ENCODE data around the gene TM4SF5.
A peak's percentile ranks its signal among the peaks of the same experiment; 100 is the strongest.

Gene TM4SF5

DNA sequence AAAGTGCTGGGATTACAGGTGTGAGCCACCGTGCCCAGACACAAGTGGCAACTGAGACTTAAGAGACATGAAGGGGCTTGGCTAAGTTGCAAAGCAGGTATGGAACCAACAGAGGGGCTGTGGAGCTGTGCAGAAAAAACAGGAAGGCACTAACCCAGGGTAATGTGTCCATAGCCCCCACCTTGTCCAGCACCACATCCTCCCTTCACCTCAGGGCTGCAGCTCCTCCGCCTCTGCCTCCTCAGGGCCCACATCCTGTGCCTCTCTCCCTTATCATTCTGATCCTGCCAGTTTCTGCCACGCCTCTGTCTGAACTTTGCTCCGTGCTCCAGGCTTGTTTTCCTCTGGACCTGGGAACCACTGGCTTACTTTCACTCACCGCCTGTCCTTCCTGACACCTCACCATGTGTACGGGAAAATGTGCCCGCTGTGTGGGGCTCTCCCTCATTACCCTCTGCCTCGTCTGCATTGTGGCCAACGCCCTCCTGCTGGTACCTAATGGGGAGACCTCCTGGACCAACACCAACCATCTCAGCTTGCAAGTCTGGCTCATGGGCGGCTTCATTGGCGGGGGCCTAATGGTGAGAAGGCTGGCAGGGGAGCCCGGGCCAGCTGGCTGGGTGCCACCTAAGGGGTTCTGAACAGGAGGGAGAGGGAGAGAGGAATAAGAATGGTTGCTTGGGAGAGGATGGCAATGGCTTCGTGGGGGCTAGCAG, at the start of gene TM4SF5:
TM4SF5 (plus strand) TSS at position 368 of the 716 bp plus-strand sequence; CDS start at position 405, 37 bp downstream.
- DNase-seq, result no peak
- intact Hi-C loops (cut with DNase I), result no loop called here

GRCh38 chr17:4722678-4723240, 48.9 kb upstream of the TM4SF5 start:
- intact Hi-C loops (cut with DNase I), result no loop called here
- peak in 1 of 10 donors; percentile 22 for DNase-seq

GRCh38 chr17:4724650-4725049, 47.0 kb upstream of the TM4SF5 start:
- intact Hi-C loops (cut with DNase I), result loop anchor here (5.0 kb wide), 1 partner anchor 163 kb away; no protein-coding TSS in a partner anchor
- DNase-seq, result no peak

DNA sequence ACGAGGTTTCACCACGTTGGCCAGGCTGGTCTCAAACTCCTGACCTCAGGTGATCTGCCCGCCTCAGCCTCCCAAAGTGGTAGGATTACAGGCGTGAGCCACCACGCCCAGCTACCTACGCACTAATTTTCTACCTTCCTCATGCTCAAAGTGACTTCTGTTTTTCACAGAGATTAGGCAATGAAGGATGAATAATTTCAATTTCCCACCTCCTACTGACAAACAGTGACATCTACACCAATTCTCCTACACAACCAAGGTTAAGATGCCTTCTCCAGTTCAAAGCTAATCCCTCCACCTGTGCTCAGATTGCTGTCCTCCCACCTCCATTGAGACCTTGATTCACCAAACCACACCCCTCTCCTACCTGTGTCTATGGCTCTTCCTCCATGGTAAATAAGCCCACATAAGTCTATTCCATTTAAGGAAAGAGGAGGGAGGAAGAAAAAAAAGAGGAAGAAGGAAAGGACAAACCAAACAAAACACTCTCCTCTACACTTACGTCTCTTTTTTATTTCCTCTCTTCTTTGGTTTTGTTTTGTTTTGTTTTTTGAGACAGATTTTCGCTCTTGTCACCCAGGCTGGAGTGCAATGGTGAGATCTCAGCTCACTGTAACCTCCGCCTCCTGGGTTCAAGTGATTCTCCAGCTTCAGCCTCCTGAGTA, 45.9 kb upstream of the TM4SF5 start:
- no peak for DNase-seq
- intact Hi-C loops (cut with DNase I), result loop anchor here (5.0 kb wide), 1 partner anchor 162 kb away; no protein-coding TSS in a partner anchor

DNA sequence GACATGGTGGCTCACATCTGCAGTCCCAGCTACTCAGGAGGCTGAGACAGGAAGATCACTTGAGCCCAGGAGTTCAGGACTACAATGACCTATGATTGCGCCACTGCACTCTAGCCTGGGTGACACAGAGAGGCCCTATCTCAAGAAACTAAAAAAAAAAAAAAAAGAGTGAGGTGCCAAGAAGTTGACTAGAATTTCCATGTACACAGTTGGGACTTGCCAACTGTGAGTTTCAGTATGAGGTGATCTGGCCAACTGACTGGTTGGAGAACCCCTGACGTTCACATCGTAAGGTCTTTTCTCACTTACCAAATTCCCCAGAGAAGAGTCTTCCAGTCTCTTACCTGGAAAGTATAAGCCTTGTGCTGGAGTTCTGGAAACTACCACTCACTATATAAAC, 43.6 kb upstream of the TM4SF5 start:
- no peak for DNase-seq
- intact Hi-C loops (cut with DNase I), result loop anchor here (5.0 kb wide), 1 partner anchor 159 kb away; no protein-coding TSS in a partner anchor

GRCh38 chr17:4733073-4733531, 38.6 kb upstream of the TM4SF5 start:
- peak in 1 of 10 donors; percentile 66 for DNase-seq
- intact Hi-C loops (cut with DNase I), result loop anchor here (5.0 kb wide), 2 partner anchors 54 to 169 kb away; partner anchors contain the start of genes CHRNE, GLTPD2 and VMO1

GRCh38 chr17:4734857-4735475, 36.7 kb upstream of the TM4SF5 start:
- DNase-seq, result peak in 1 of 10 donors; percentile 15
- intact Hi-C loops (cut with DNase I), result loop anchor here (5.0 kb wide), 2 partner anchors 52 to 167 kb away; partner anchors contain the start of genes CHRNE, GLTPD2 and VMO1

DNA sequence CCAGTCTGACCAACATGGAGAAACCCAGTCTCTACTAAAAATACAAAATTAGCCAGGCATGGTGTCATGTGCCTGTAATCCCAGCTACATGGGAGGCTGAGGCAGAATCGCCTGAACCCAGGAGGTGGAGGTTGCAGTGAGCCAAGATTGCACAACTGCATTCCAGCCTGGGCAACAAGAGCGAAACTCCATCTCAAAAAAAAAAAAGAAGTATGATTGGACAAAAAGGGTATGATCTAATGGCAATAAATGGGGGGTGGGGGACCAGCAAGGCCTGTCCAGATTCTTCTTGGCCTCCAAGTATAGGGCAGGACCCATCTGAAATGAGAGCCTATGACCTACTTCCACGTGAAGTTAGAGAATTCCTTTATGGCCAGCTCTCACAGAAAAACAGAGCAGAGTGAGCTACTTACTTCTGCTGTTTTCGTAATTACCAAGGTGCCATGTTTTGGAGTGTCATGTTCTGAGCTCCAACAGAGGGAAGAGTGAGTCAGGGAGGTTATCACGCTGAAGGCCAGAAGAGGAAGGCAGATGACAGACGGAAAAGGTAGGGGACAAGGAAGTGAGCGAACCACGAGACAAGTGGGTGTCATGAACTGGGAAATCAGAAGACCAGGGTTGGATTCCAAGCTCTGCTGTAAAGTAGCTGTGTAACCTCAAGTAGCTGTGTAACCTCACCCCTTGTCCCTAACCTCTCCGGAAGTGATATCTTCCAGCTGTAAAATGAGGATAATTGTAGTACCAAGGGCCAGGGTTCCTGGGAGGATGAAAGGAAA, 35.6 kb upstream of the TM4SF5 start:
- peak in 2 of 10 donors; percentile 36 to 65 for DNase-seq
- intact Hi-C loops (cut with DNase I), result no loop called here

DNA sequence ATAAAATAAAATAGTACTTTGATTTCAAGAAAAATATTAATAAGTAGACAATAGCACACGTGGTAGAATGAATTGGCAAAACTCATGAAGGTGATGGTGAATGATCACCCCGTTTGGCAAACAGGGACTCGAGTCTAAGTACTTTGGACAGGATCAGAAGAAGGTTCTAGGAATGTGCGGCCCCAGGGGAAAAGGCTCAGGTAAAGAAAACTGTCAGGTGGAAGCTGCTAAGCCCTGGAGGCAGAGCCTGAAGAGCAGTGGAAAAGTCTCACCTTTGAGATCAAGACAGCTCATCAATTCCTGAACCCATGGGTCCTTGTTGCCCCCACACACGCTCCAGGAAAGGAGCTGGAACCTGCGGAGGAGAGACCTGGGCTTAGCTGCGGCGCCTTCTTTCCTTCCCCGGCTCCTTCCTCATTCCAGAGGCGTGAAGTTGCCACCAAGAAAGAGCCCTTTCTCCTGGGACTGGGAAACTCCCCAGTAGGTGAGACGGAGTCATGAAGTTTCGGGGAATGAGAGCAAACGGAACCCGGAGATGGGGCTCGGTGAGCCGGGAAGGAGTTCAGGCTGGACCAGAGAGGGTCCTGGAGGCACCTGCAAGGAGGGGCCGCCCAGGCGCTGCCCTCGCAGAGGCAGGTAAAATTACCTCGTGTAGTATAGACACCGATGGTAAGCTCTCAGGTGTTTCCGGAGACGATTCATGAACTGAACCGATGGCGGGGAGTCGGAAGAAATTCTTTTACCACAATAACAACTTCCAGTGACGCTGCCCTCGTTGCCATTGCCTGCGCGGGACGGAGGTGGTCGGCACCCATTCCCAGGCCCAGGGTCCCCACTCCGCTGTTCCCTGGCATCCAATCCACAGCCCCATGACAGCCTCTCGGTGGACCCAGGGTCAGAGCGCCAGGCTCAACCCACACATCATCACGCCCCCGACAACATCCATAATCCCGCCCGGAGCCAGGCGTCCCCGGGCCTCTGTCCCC, 33.3 kb upstream of the TM4SF5 start:
- DNase-seq, result peak in 1 of 10 donors; percentile 61
- intact Hi-C loops (cut with DNase I), result no loop called here

- peak in 7 of 10 donors; percentile 8 to 88 (median 27) for DNase-seq
- intact Hi-C loops (cut with DNase I), result no loop called here
Observed at GRCh38 chr17:4739122-4740024, 32.3 kb upstream of the TM4SF5 start, which contains the start of the genes CXCL16 and ZMYND15. TSS of gene CXCL16 (minus strand) at chr17:4739928. CDS start at chr17:4739339, 589 bp downstream. TSS of gene ZMYND15 (plus strand) at chr17:4739833. CDS start at chr17:4740549, 716 bp downstream.

DNA sequence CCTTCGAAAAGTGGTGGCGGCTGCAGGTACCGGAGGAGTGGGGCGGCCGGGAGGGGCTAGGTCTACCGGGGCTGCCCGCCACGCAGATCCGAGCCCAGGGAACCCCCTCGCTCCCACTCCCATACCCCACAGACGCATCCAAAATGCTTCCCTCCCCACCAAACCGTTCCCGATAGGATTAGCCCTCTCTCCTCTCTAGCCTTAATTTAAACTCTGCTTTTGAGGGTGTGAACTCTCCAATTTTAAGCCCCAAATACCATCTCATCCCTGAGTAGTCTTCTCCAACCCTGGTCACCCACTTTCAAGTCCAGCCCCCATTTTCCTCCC, 31.7 kb upstream of the TM4SF5 start:
- DNase-seq, result no peak
- intact Hi-C loops (cut with DNase I), result no loop called here

- DNase-seq, result peak in 1 of 10 donors; percentile 57
- intact Hi-C loops (cut with DNase I), result no loop called here
Observed at GRCh38 chr17:4740584-4740983, 31.1 kb upstream of the TM4SF5 start.

DNA sequence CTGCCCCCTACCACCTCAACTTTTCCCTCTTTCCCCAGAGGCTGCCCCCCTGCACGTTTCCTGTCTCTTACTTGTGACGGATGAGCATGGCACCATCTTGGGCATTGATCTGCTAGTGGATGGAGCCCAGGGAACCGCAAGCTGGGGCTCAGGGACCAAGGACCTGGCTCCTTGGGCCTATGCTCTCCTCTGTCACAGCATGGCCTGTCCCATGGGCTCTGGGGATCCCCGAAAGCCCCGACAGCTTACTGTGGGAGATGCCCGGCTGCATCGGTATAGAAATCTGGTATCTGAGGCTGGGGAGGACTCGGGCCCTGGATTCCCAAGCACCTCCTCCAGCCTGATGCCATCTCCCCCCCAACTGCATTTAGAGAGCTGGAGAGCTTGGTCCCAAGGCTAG, 30.1 kb upstream of the TM4SF5 start:
- DNase-seq, result peak in 1 of 10 donors; percentile 64
- intact Hi-C loops (cut with DNase I), result no loop called here

GRCh38 chr17:4742133-4742532, 29.6 kb upstream of the TM4SF5 start:
- intact Hi-C loops (cut with DNase I), result no loop called here
- peak in 1 of 10 donors; percentile 56 for DNase-seq

- intact Hi-C loops (cut with DNase I), result no loop called here
- peak in 1 of 10 donors; percentile 36 for DNase-seq
Observed at GRCh38 chr17:4742629-4743028, 29.1 kb upstream of the TM4SF5 start.

GRCh38 chr17:4743216-4743615, 28.5 kb upstream of the TM4SF5 start:
- intact Hi-C loops (cut with DNase I), result no loop called here
- DNase-seq, result peak in 1 of 10 donors; percentile 70

DNA sequence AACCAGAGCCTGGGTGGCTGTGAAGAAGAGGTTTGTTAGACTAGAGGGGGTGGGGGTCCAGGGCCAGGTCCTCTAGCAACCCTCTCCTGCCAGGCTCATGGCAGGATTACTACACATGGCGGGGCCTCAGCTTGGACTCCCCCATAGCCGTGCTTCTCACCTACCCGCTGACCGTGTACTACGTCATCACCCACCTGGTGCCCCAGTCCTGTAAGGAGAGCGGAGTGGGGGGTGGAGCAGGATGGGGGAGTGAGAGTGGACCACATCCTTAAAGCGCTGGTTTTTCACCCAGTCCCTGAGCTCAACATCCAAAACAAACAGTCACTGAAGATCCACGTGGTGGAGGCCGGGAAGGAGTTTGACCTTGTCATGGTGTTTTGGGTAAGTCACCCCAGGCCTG, 27.8 kb upstream of the TM4SF5 start:
- intact Hi-C loops (cut with DNase I), result no loop called here
- DNase-seq, result peak in 1 of 10 donors; percentile 54

Data from posterior cingulate gyrus (tissue), 11 donors.